GM13977 (cell line): ENCODE data around the gene STARD9.

ENCODE experiments used
- DNase-seq: peaks from one replicate; pipeline ENCODE4 v3.0.0; 2012; ENCODE audit warnings: low spot score
- CTCF ChIP-seq: IDR thresholded peaks from 2 replicates; pipeline ENCODE4 v1.5.1; 2012; ENCODE audit warnings: mild to moderate bottlenecking, control low read depth; ENCODE audit not compliant: insufficient read depth; ENCODE audit errors: extremely low read depth, missing control alignments
- in situ Hi-C: fragments of 300-500 bp; cut with MboI; formaldehyde crosslinking; loops from one replicate; pipeline ENCODE4 v1.12.0; 2022; ENCODE audit warnings: low sequenced_read_pairs, low pct_unique_long_range_greater_than_20kb, mixed read lengths, inconsistent platforms; ENCODE audit not compliant: unreplicated experiment

Gene STARD9

GRCh38 chr15:42612367-42612912, 37.0 kb downstream of the STARD9 start:
- DNase-seq: no peak
- in situ Hi-C loops: no loop called here
- TF ChIP-seq CTCF: no peak

- in situ Hi-C loops: no loop called here
- TF ChIP-seq CTCF: no peak
- no peak for DNase-seq
Observed at GRCh38 chr15:42616107-42616506, 40.7 kb downstream of the STARD9 start.

GRCh38 chr15:42619656-42620371, 44.4 kb downstream of the STARD9 start:
- in situ Hi-C loops: no loop called here
- no peak for DNase-seq
- no peak for TF ChIP-seq CTCF

- no peak for DNase-seq
- TF ChIP-seq CTCF: no peak
- in situ Hi-C loops: no loop called here
Observed at GRCh38 chr15:42621386-42621785, 46.0 kb downstream of the STARD9 start.

- DNase-seq: no peak
- no peak for TF ChIP-seq CTCF
- in situ Hi-C loops: no loop called here
Observed at GRCh38 chr15:42621996-42622925, 46.9 kb downstream of the STARD9 start.

- no peak for TF ChIP-seq CTCF
- in situ Hi-C loops: no loop called here
- DNase-seq: no peak
Observed at GRCh38 chr15:42623951-42624350, 48.5 kb downstream of the STARD9 start.
